ENCODE results near the gene HOXD12. TPM values are rescaled to one million over a fixed set of nuclear protein-coding genes. Genes with fewer than 3 reads are reported as not detected.

Gene HOXD12
- polyA plus RNA-seq, 1 of the 3 experiments (the other 2 are of a cell fraction): not detected

DNA sequence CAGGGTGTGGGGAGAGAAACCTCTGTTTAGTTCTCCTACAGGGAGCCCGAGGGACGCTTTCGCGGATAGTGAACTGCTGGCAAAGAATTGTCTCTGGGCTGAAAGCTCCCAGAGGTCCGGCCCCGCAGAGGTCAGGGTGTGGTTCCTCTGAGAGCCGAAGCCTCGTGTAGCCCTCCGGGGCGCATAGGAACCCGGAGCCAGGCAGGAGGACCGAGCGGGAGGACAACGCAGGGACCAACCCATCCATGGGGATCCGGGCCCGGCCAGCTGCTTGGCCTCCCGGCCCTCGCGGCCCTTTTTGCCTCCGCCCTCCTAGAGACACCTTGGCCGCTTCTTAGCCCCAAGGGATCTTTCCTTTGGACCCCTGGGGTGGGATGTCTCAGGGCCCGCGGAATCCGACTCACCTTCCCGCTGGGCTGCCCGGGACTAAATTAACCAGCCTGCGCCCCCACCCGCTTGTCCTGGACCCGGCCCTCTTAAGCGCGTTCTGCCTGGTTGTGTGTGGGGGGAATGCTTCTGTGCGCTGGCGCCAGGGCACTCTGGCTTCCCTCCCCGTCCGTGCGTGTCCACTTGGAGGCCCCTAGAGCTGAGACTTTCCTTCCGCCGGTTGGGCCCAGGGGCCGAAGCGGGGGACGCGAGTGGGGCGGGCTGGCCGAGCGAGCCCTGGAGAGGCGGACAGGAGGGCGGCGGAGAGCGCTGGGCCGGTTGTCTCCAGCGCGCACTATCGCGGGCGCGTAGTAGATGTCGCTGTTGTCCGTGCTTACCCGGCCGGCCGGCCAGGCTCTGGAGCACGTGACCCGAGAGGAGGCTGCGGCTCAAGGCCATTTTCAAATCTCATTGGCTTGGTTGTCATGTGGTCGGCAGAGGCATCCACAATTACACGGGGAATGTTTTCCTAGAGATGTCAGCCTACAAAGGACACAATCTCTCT lies 16.6 kb downstream of the HOXD12 start, which contains the start of gene HOXD10 (continued):
- TF ChIP-seq, protein P1, sequence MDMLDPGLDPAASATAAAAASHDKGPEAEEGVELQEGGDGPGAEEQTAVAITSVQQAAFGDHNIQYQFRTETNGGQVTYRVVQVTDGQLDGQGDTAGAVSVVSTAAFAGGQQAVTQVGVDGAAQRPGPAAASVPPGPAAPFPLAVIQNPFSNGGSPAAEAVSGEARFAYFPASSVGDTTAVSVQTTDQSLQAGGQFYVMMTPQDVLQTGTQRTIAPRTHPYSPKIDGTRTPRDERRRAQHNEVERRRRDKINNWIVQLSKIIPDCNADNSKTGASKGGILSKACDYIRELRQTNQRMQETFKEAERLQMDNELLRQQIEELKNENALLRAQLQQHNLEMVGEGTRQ (IDR thresholded peaks at IDR 0.05; ENCODE audit: borderline replicate concordance, low read depth, low read length): peak; percentile 68; the same call in 1 of the 2 replicates
- no peak for TF ChIP-seq IRF3 (IDR thresholded peaks at IDR 0.05; ENCODE audit: low read depth, low read length)
- TF ChIP-seq, protein P2, sequence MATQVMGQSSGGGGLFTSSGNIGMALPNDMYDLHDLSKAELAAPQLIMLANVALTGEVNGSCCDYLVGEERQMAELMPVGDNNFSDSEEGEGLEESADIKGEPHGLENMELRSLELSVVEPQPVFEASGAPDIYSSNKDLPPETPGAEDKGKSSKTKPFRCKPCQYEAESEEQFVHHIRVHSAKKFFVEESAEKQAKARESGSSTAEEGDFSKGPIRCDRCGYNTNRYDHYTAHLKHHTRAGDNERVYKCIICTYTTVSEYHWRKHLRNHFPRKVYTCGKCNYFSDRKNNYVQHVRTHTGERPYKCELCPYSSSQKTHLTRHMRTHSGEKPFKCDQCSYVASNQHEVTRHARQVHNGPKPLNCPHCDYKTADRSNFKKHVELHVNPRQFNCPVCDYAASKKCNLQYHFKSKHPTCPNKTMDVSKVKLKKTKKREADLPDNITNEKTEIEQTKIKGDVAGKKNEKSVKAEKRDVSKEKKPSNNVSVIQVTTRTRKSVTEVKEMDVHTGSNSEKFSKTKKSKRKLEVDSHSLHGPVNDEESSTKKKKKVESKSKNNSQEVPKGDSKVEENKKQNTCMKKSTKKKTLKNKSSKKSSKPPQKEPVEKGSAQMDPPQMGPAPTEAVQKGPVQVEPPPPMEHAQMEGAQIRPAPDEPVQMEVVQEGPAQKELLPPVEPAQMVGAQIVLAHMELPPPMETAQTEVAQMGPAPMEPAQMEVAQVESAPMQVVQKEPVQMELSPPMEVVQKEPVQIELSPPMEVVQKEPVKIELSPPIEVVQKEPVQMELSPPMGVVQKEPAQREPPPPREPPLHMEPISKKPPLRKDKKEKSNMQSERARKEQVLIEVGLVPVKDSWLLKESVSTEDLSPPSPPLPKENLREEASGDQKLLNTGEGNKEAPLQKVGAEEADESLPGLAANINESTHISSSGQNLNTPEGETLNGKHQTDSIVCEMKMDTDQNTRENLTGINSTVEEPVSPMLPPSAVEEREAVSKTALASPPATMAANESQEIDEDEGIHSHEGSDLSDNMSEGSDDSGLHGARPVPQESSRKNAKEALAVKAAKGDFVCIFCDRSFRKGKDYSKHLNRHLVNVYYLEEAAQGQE (IDR thresholded peaks at IDR 0.05; ENCODE audit: low read depth, low read length): no peak
- TF ChIP-seq GABPA (IDR thresholded peaks at IDR 0.05; ENCODE audit: low read depth): no peak
- no peak for TF ChIP-seq TAF1 (IDR thresholded peaks at IDR 0.05; ENCODE audit: borderline replicate concordance, low read depth, low read length)
- no peak for TF ChIP-seq TCF12 (IDR thresholded peaks at IDR 0.05)

GRCh38 chr2:176117162-176117822 lies 17.7 kb downstream of the HOXD12 start:
- no peaks in the 10 kb centered on the region for H3K79me2 ChIP-seq (ENCODE audit: insufficient read depth)
- H3F3A ChIP-seq (replicated peaks; ENCODE audit: insufficient read depth): no peaks in the 10 kb centered on the region
- peaks cover 49% of the 10 kb centered on the region for H3K27me3 ChIP-seq (ENCODE audit: insufficient read depth)
- POLR2A ChIA-PET: interaction anchor here (1.0 kb wide), 1 partner anchor 13 kb away, joined by 3 read pairs; no protein-coding TSS in a partner anchor
- H3K9ac ChIP-seq: no peak overlapping the region
- no peak for DNase-seq
- H4K20me1 ChIP-seq (ENCODE audit: insufficient read depth): no peaks in the 10 kb centered on the region
- no peaks in the 10 kb centered on the region for H3K9me2 ChIP-seq
- WGBS (ENCODE audit: low lambda C conversion rate): 55% methylated on average over 20 of the region's 40 CpGs
- H3K9me3 ChIP-seq: no peaks in the 10 kb centered on the region
- peak overlapping the region in 1 of 2 experiments; percentile 45; a peak in 1 of 4 replicates for H3K4me3 ChIP-seq (ENCODE audit: low read depth in 2 of 2, low read length in 1 of 2)
- H3K4me2 ChIP-seq: 0 out of 2 replicates have a peak overlapping the region, but pooled peaks have one; percentile 57
- H2AFZ ChIP-seq (ENCODE audit: low read depth): no peak overlapping the region
- peaks cover 0 to 14% of the 10 kb centered on the region in 2 experiments; a peak in 1 of 4 replicates for H3K4me1 ChIP-seq (ENCODE audit: control insufficient read depth in 1 of 2, insufficient read depth in 2 of 2, low read depth in 1 of 2, low read length in 1 of 2)
- H3K36me3 ChIP-seq (replicated peaks in 1 of 2; ENCODE audit: control insufficient read depth in 1 of 2, insufficient read depth in 2 of 2, low read length in 1 of 2): no peaks in the 10 kb centered on the region
- TF ChIP-seq TEAD4 (IDR thresholded peaks at IDR 0.05; ENCODE audit: borderline replicate concordance, insufficient read depth) (no peak), EZH2phosphoT487 (IDR thresholded peaks at IDR 0.05; ENCODE audit: borderline replicate concordance, low read depth) (0 out of 2 replicates have a peak, but pooled peaks have one; percentile 53)
- CTCF ChIA-PET: interaction anchor here (0.8 to 17.7 kb wide), 13 partner anchors 7 to 1044 kb away, joined by 3 to 264 read pairs (median 8); partner anchors contain the start of genes HOXD12, HOXD13 and HOXD9
- no peak overlapping the region for H3K27ac ChIP-seq (ENCODE audit: low read depth in 2 of 2, low read length in 1 of 2)

All from SK-N-SH (cell line).